ENCODE measurements around the gene TCEANC.

DNA sequence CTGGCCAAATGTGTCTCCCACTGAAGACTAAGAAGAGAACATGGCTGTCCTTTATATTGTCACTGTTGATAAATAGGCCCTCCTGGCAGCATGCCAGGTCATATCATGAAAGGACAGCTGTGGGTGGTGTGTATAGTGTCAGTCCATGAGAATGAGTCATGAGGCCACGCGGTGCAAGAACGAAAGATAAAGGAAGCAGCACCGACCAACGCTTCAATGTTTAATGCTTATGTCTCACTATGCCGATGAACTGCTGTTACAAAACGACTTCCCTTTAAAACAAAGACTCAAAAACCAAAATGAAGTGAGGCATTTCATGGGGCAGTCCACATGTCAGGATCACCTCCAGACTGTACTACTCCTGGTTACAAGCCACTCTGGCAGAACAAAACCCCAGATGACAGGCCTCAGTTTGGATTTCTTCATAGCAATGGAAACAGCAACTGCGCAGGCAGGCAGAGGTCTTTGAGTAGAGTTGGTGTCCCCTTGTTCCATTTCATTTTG is 5.2 kb upstream of the TCEANC start:
- TF ChIP-seq YY1 (IDR thresholded peaks at IDR 0.05; ENCODE audit: insufficient read depth, insufficient read length) (no peak), SUZ12 (IDR thresholded peaks at IDR 0.05; ENCODE audit: extremely low read depth, insufficient read depth, insufficient read length) (no peak)
